ENCODE measurements around the gene KANSL1. TPM values are rescaled to one million over a fixed set of nuclear protein-coding genes. Genes with fewer than 3 reads are reported as not detected.

The KANSL1 gene
- total RNA-seq, 1 experiment from 2014 or later: 72.7 TPM

DNA sequence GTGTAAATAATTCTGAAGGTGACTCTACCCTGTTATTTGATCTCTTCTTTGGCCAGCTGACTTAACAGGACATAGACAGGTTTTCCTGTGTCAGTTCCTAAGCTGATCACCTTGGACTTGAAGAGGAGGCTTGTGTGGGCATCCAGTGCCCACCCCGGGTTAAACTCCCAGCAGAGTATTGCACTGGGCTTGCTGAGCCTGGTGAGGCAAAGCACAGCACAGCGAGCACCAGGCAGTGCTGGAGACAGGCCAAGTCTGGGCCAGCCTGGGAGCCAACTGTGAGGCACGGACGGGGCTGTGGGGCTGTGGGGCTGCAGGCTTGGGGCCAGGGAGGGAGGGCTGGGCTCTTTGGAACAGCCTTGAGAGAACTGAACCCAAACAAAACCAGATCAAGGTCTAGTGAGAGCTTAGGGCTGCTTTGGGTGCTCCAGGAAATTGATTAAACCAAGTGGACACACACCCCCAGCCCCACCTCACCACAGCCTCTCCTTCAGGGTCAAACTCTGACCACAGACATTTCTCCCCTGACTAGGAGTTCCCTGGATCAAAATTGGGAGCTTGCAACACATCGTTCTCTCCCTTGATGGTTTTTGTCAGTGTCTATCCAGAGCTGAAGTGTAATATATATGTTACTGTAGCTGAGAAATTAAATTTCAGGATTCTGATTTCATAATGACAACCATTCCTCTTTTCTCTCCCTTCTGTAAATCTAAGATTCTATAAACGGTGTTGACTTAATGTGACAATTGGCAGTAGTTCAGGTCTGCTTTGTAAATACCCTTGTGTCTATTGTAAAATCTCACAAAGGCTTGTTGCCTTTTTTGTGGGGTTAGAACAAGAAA, 189.1 kb downstream of the KANSL1 start (continued):
- TF ChIP-seq USF2 (CRISPR knock-in tag; IDR thresholded peaks at IDR 0.05) (no peak), ZNF671 (CRISPR knock-in tag; IDR thresholded peaks at IDR 0.05) (no peak), SMAD4 (CRISPR knock-in tag; IDR thresholded peaks at IDR 0.05) (no peak), ZNF121 (CRISPR knock-in tag; IDR thresholded peaks at IDR 0.05) (no peak)
- TF ChIP-seq, protein P1, sequence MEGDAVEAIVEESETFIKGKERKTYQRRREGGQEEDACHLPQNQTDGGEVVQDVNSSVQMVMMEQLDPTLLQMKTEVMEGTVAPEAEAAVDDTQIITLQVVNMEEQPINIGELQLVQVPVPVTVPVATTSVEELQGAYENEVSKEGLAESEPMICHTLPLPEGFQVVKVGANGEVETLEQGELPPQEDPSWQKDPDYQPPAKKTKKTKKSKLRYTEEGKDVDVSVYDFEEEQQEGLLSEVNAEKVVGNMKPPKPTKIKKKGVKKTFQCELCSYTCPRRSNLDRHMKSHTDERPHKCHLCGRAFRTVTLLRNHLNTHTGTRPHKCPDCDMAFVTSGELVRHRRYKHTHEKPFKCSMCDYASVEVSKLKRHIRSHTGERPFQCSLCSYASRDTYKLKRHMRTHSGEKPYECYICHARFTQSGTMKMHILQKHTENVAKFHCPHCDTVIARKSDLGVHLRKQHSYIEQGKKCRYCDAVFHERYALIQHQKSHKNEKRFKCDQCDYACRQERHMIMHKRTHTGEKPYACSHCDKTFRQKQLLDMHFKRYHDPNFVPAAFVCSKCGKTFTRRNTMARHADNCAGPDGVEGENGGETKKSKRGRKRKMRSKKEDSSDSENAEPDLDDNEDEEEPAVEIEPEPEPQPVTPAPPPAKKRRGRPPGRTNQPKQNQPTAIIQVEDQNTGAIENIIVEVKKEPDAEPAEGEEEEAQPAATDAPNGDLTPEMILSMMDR (IDR thresholded peaks at IDR 0.05): no peak
- TF ChIP-seq, protein P2, sequence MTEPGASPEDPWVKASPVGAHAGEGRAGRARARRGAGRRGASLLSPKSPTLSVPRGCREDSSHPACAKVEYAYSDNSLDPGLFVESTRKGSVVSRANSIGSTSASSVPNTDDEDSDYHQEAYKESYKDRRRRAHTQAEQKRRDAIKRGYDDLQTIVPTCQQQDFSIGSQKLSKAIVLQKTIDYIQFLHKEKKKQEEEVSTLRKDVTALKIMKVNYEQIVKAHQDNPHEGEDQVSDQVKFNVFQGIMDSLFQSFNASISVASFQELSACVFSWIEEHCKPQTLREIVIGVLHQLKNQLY (CRISPR knock-in tag; IDR thresholded peaks at IDR 0.05): no peak

DNA sequence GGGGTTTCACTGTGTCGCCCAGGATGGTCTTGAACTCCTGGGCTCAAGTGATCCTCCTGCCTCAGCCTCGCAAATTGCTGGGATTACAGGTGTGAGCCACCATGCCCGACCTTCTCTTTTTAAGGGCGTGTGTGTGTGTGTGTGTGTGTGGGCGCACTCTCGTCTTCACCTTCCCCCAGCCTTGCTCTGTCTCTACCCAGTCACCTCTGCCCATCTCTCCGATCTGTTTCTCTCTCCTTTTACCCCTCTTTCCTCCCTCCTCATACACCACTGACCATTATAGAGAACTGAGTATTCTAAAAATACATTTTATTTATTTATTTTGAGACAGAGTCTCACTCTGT, 190.3 kb downstream of the KANSL1 start:
- ATAC-seq: no peak
- H3K9me3 Mint-ChIP-seq: peaks cover 11% of the 10 kb centered on the region
- TF ChIP-seq ZNF121 (CRISPR knock-in tag; IDR thresholded peaks at IDR 0.05) (no peak), ZNF416 (CRISPR knock-in tag; IDR thresholded peaks at IDR 0.05) (no peak), EMX1 (CRISPR knock-in tag; IDR thresholded peaks at IDR 0.05) (no peak), RELA (CRISPR knock-in tag; IDR thresholded peaks at IDR 0.05; ENCODE audit: borderline replicate concordance) (no peak), HMGA2 (CRISPR knock-in tag; IDR thresholded peaks at IDR 0.05) (no peak), KAT7 (CRISPR knock-in tag; IDR thresholded peaks at IDR 0.05; ENCODE audit: borderline replicate concordance) (no peak)
- TF ChIP-seq, protein P3, sequence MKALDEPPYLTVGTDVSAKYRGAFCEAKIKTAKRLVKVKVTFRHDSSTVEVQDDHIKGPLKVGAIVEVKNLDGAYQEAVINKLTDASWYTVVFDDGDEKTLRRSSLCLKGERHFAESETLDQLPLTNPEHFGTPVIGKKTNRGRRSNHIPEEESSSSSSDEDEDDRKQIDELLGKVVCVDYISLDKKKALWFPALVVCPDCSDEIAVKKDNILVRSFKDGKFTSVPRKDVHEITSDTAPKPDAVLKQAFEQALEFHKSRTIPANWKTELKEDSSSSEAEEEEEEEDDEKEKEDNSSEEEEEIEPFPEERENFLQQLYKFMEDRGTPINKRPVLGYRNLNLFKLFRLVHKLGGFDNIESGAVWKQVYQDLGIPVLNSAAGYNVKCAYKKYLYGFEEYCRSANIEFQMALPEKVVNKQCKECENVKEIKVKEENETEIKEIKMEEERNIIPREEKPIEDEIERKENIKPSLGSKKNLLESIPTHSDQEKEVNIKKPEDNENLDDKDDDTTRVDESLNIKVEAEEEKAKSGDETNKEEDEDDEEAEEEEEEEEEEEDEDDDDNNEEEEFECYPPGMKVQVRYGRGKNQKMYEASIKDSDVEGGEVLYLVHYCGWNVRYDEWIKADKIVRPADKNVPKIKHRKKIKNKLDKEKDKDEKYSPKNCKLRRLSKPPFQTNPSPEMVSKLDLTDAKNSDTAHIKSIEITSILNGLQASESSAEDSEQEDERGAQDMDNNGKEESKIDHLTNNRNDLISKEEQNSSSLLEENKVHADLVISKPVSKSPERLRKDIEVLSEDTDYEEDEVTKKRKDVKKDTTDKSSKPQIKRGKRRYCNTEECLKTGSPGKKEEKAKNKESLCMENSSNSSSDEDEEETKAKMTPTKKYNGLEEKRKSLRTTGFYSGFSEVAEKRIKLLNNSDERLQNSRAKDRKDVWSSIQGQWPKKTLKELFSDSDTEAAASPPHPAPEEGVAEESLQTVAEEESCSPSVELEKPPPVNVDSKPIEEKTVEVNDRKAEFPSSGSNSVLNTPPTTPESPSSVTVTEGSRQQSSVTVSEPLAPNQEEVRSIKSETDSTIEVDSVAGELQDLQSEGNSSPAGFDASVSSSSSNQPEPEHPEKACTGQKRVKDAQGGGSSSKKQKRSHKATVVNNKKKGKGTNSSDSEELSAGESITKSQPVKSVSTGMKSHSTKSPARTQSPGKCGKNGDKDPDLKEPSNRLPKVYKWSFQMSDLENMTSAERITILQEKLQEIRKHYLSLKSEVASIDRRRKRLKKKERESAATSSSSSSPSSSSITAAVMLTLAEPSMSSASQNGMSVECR (CRISPR knock-in tag; IDR thresholded peaks at IDR 0.05; ENCODE audit: borderline replicate concordance): no peak
- TF ChIP-seq, protein P4, sequence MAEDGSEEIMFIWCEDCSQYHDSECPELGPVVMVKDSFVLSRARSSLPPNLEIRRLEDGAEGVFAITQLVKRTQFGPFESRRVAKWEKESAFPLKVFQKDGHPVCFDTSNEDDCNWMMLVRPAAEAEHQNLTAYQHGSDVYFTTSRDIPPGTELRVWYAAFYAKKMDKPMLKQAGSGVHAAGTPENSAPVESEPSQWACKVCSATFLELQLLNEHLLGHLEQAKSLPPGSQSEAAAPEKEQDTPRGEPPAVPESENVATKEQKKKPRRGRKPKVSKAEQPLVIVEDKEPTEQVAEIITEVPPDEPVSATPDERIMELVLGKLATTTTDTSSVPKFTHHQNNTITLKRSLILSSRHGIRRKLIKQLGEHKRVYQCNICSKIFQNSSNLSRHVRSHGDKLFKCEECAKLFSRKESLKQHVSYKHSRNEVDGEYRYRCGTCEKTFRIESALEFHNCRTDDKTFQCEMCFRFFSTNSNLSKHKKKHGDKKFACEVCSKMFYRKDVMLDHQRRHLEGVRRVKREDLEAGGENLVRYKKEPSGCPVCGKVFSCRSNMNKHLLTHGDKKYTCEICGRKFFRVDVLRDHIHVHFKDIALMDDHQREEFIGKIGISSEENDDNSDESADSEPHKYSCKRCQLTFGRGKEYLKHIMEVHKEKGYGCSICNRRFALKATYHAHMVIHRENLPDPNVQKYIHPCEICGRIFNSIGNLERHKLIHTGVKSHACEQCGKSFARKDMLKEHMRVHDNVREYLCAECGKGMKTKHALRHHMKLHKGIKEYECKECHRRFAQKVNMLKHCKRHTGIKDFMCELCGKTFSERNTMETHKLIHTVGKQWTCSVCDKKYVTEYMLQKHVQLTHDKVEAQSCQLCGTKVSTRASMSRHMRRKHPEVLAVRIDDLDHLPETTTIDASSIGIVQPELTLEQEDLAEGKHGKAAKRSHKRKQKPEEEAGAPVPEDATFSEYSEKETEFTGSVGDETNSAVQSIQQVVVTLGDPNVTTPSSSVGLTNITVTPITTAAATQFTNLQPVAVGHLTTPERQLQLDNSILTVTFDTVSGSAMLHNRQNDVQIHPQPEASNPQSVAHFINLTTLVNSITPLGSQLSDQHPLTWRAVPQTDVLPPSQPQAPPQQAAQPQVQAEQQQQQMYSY (CRISPR knock-in tag; IDR thresholded peaks at IDR 0.05): no peak
- no peak overlapping the region for H3K4me3 Mint-ChIP-seq
- ChIA-PET POLR2A (no interaction called here), CTCF (interaction anchor here (0.7 to 4.1 kb wide), 6 partner anchors 10 to 210 kb away, joined by 4 to 20 read pairs (median 7); partner anchors contain the start of gene KANSL1)
- no peak for DNase-seq (ENCODE audit: low spot score)
- H3K27me3 Mint-ChIP-seq (ENCODE audit: low read depth): no peaks in the 10 kb centered on the region; the same call in 1 of the 2 replicates
- H3K4me1 Mint-ChIP-seq: no peaks in the 10 kb centered on the region
- H3K36me3 Mint-ChIP-seq: no peaks in the 10 kb centered on the region
- H3K27ac Mint-ChIP-seq: no peak overlapping the region

Data from WTC11 (cell line).